GM19467 (cell line): ENCODE data around the gene PRKAG2.
"Not testable (repeated sequence)": the region's sequence is repeated elsewhere in the genome, so short reads cannot be mapped to it uniquely, and the experiment has no call there.

Experiments
- ATAC-seq: cut with Tn5 transposase; IDR thresholded peaks from one replicate; pipeline ENCODE4 v1.9.1; 2021; ENCODE audit warnings: mild to moderate bottlenecking, moderate library complexity; ENCODE audit not compliant: unreplicated experiment

The PRKAG2 gene

GRCh38 chr7:151837285-151838042, 39.5 kb downstream of the PRKAG2 start:
- no peak for ATAC-seq

GRCh38 chr7:151836927-151837205, 40.0 kb downstream of the PRKAG2 start:
- no peak for ATAC-seq

GRCh38 chr7:151836191-151836926, 40.6 kb downstream of the PRKAG2 start:
- ATAC-seq, result no peak

GRCh38 chr7:151835636-151836035, 41.3 kb downstream of the PRKAG2 start:
- ATAC-seq, result no peak

- ATAC-seq, result no peak
Measured at GRCh38 chr7:151834271-151835035, 42.5 kb downstream of the PRKAG2 start.

GRCh38 chr7:151833691-151834090, 43.2 kb downstream of the PRKAG2 start:
- ATAC-seq, result no peak

- no peak for ATAC-seq
Measured at GRCh38 chr7:151833213-151833651, 43.7 kb downstream of the PRKAG2 start.

- ATAC-seq, result no peak
Measured at GRCh38 chr7:151832656-151833055, 44.3 kb downstream of the PRKAG2 start.

- no peak for ATAC-seq
Measured at GRCh38 chr7:151832138-151832537, 44.8 kb downstream of the PRKAG2 start.

GRCh38 chr7:151831606-151832005, 45.3 kb downstream of the PRKAG2 start:
- ATAC-seq, result no peak

- ATAC-seq, result no peak
Measured at GRCh38 chr7:151830121-151830830, 46.6 kb downstream of the PRKAG2 start.

- ATAC-seq, result no peak
Measured at GRCh38 chr7:151829707-151830106, 47.2 kb downstream of the PRKAG2 start.

GRCh38 chr7:151827620-151828019, 49.3 kb downstream of the PRKAG2 start:
- ATAC-seq, result no peak

GRCh38 chr7:151826316-151826715, 50.6 kb downstream of the PRKAG2 start:
- ATAC-seq, result not testable (repeated sequence)

- no peak for ATAC-seq
Measured at GRCh38 chr7:151825721-151826120, 51.2 kb downstream of the PRKAG2 start.

- no peak for ATAC-seq
Measured at GRCh38 chr7:151824373-151824933, 52.5 kb downstream of the PRKAG2 start.

- no peak for ATAC-seq
Measured at GRCh38 chr7:151823566-151824372, 53.1 kb downstream of the PRKAG2 start.

GRCh38 chr7:151822541-151823181, 54.3 kb downstream of the PRKAG2 start:
- ATAC-seq, result no peak

GRCh38 chr7:151821806-151822540, 54.9 kb downstream of the PRKAG2 start:
- no peak for ATAC-seq
